H1 (cell line): ENCODE data around the gene LRRK1. TPM values are rescaled to one million over a fixed set of nuclear protein-coding genes. Genes with fewer than 3 reads are reported as not detected.

Experiments used
- CTCF ChIA-PET: fragments of 300-600 bp; sonication (Branson Sonifier 250); formaldehyde crosslinking; loops from one replicate; lab custom pipeline; 2021; ENCODE audit not compliant: partially characterized antibody; lab: Charles Lee
- POLR2A ChIA-PET: fragments of 300-600 bp; sonication (Branson Sonifier 250); formaldehyde crosslinking; loops from one replicate; lab custom pipeline; 2021; ENCODE audit warnings: inconsistent platforms; ENCODE audit not compliant: partially characterized antibody; lab: Charles Lee
- DNase-seq, 2 experiments: peaks; one replicate each; pipeline versions ENCODE4 v3.0.0 to v3.0.0-alpha.2; 2010 to 2022; ENCODE audit warnings: low spot score in 2 of 2, low read depth in 1 of 2, mixed read lengths in 1 of 2
- FAIRE-seq: peaks from 2 replicates; lab custom pipeline; 2011; peaks lifted over from hg19 to GRCh38; lab: Jason Lieb, UNC
- H2AFZ ChIP-seq: 2 replicates; pipeline ENCODE4 v1.8.1; 2012; ENCODE audit warnings: low read length, inconsistent platforms
- H2AK5ac ChIP-seq: 2 replicates; pipeline ENCODE4 v1.6.1; 2013; ENCODE audit warnings: low read depth, low read length
- H2BK120ac ChIP-seq: replicated peaks from 2 replicates; pipeline ENCODE3; 2013; ENCODE audit warnings: low read depth, low read length, inconsistent platforms
- H2BK12ac ChIP-seq: 2 replicates; pipeline ENCODE4 v1.6.1; 2013; ENCODE audit warnings: low read depth, low read length
- H2BK15ac ChIP-seq: 2 replicates; pipeline ENCODE4 v1.6.1; 2013; ENCODE audit warnings: low read length
- H2BK20ac ChIP-seq: 2 replicates; pipeline ENCODE4 v1.6.1; 2013; ENCODE audit warnings: low read length
- H2BK5ac ChIP-seq: 2 replicates; pipeline ENCODE4 v1.6.1; 2013; ENCODE audit warnings: low read depth, low read length
- H3K14ac ChIP-seq: 2 replicates; pipeline ENCODE4 v1.6.1; 2013; ENCODE audit warnings: inconsistent platforms; ENCODE audit not compliant: insufficient read length
- H3K18ac ChIP-seq: 2 replicates; pipeline ENCODE4 v1.6.1; 2013; ENCODE audit warnings: low read length; ENCODE audit errors: extremely low read depth
- H3K23ac ChIP-seq: 2 replicates; pipeline ENCODE4 v1.6.1; 2013; ENCODE audit warnings: inconsistent platforms; ENCODE audit not compliant: insufficient read length
- H3K23me2 ChIP-seq: 2 replicates; pipeline ENCODE4 v1.6.1; 2013; ENCODE audit warnings: low read depth, low read length
- H3K27ac ChIP-seq: 2 replicates; pipeline ENCODE4 v1.6.1; 2011; ENCODE audit warnings: low read depth, low read length, inconsistent platforms
- H3K27me3 ChIP-seq, 4 experiments: replicated peaks in 1 of 4; 1 replicate in 1 of 4; 2 replicates in 3 of 4; pipeline versions ENCODE4 v1.6.1 to v1.8.1; 2011 to 2013; ENCODE audit warnings: low read length in 3 of 4, mild to moderate bottlenecking in 3 of 4, inconsistent platforms in 2 of 4, mixed read lengths in 2 of 4, moderate library complexity in 1 of 4; ENCODE audit not compliant: control insufficient read depth in 3 of 4, insufficient read depth in 3 of 4; ENCODE audit errors: extremely low read depth in 1 of 4
- H3K36me3 ChIP-seq, 4 experiments: 2 replicates each; pipeline versions ENCODE4 v1.6.1 to v1.8.1; 2011 to 2013; ENCODE audit warnings: mild to moderate bottlenecking in 4 of 4, low read length in 3 of 4, moderate library complexity in 2 of 4, control low read depth in 1 of 4, inconsistent platforms in 1 of 4; ENCODE audit not compliant: insufficient read depth in 4 of 4, control insufficient read depth in 2 of 4
- H3K4ac ChIP-seq: replicated peaks from 2 replicates; pipeline ENCODE3; 2013; ENCODE audit warnings: low read length, low read depth, mixed read lengths, inconsistent platforms; ENCODE audit not compliant: insufficient read length
- H3K4me1 ChIP-seq, 4 experiments: replicated peaks in 1 of 4; 1 replicate in 1 of 4; 2 replicates in 3 of 4; pipeline versions ENCODE4 v1.6.1 to v1.8.1; 2011 to 2013; ENCODE audit warnings: low read length in 3 of 4, inconsistent platforms in 2 of 4, mixed read lengths in 1 of 4; ENCODE audit not compliant: insufficient read depth in 4 of 4, control insufficient read depth in 3 of 4
- H3K4me2 ChIP-seq, 2 experiments: 2 replicates each; pipeline versions ENCODE4 v1.6.1 to v1.8.1; 2011 to 2013; ENCODE audit warnings: low read depth in 2 of 2, low read length in 2 of 2, control low read depth in 1 of 2, inconsistent platforms in 1 of 2, mild to moderate bottlenecking in 1 of 2; ENCODE audit not compliant: insufficient read depth in 1 of 2
- H3K4me3 ChIP-seq, 4 experiments: fragments of 200-600, 300-600 bp in 1 of 4; sonication (generic), shearing (Covaris generic), sonication (Bioruptor Twin) in 1 of 4; 2 replicates each; pipeline versions ENCODE4 v1.5.1 to v1.8.1; 2011 to 2016; ENCODE audit warnings: low read length in 4 of 4, low read depth in 3 of 4, control low read depth in 2 of 4, inconsistent platforms in 2 of 4, mild to moderate bottlenecking in 2 of 4, mixed read lengths in 1 of 4, moderate library complexity in 1 of 4; ENCODE audit not compliant: insufficient read depth in 2 of 4; ENCODE audit errors: extremely low read depth in 1 of 4
- H3K56ac ChIP-seq: replicated peaks from 2 replicates; pipeline ENCODE3; 2013; ENCODE audit warnings: low read depth, mild to moderate bottlenecking, mixed read lengths, low read length, inconsistent platforms; ENCODE audit not compliant: insufficient read length
- H3K79me1 ChIP-seq: 2 replicates; pipeline ENCODE4 v1.6.1; 2013; ENCODE audit warnings: low read depth, low read length, control low read depth
- H3K79me2 ChIP-seq, 2 experiments: 2 replicates each; pipeline versions ENCODE4 v1.6.1 to v1.8.1; 2012 to 2013; ENCODE audit warnings: low read length in 2 of 2, mild to moderate bottlenecking in 2 of 2, inconsistent platforms in 1 of 2; ENCODE audit not compliant: insufficient read depth in 2 of 2, control insufficient read depth in 1 of 2
- H3K9ac ChIP-seq, 4 experiments: replicated peaks in 1 of 4; 1 replicate in 1 of 4; 2 replicates in 3 of 4; pipeline versions ENCODE4 v1.6.1 to v1.8.1; 2011 to 2013; ENCODE audit warnings: low read depth in 3 of 4, low read length in 3 of 4, control low read depth in 2 of 4, mild to moderate bottlenecking in 2 of 4, moderate library complexity in 2 of 4, inconsistent platforms in 1 of 4; ENCODE audit errors: extremely low read depth in 1 of 4
- H3K9me3 ChIP-seq, 2 experiments: 2 replicates each; pipeline versions ENCODE4 v1.6.1 to v1.8.1; 2012 to 2013; ENCODE audit warnings: mild to moderate bottlenecking in 2 of 2, moderate library complexity in 2 of 2, control low read depth in 1 of 2, inconsistent platforms in 1 of 2, low read depth in 1 of 2, low read length in 1 of 2, mixed read lengths in 1 of 2; ENCODE audit not compliant: insufficient read depth in 2 of 2
- H4K20me1 ChIP-seq, 2 experiments: replicated peaks in 1 of 2; 2 replicates each; pipeline versions ENCODE3 to v1.8.1; 2011 to 2013; ENCODE audit warnings: inconsistent platforms in 2 of 2, low read length in 2 of 2, mild to moderate bottlenecking in 1 of 2; ENCODE audit not compliant: insufficient read depth in 2 of 2, control insufficient read depth in 1 of 2
- H4K5ac ChIP-seq: 2 replicates; pipeline ENCODE4 v1.6.1; 2013; ENCODE audit warnings: low read length, low read depth, mixed read lengths, inconsistent platforms; ENCODE audit not compliant: insufficient read length
- H4K8ac ChIP-seq: 2 replicates; pipeline ENCODE4 v1.8.0; 2013; ENCODE audit warnings: mild to moderate bottlenecking, moderate library complexity, low read length, inconsistent platforms; ENCODE audit not compliant: insufficient read depth; ENCODE audit errors: extremely low read depth
- H4K91ac ChIP-seq: replicated peaks from 2 replicates; pipeline ENCODE3; 2013; ENCODE audit warnings: low read length, mixed read lengths, inconsistent platforms; ENCODE audit not compliant: insufficient read length
- ASH2L ChIP-seq: fragments of 200-600, 300-600 bp; sonication (generic); IDR thresholded peaks from one replicate; pipeline ENCODE4 v1.7.1; 2017; ENCODE audit warnings: low read length
- CBX5 ChIP-seq: fragments of 300-800, 300-1000 bp; sonication (generic); IDR thresholded peaks from 2 replicates; pipeline ENCODE4 v1.7.1; 2016; ENCODE audit warnings: antibody characterized with exemption, low read length, low read depth
- CHD2 ChIP-seq: IDR thresholded peaks from 2 replicates; pipeline ENCODE4 v1.6.1; 2012; ENCODE audit warnings: low read length, improper control_type of control experiment
- EGR1 ChIP-seq: IDR thresholded peaks from 2 replicates; pipeline ENCODE4 v1.6.1; 2011; ENCODE audit warnings: low read depth, low read length, borderline replicate concordance
- EZH2 ChIP-seq: fragments of 200-600 bp; sonication (generic); IDR thresholded peaks from 2 replicates; pipeline ENCODE4 v1.7.1; 2012; ENCODE audit warnings: low read depth, mild to moderate bottlenecking, moderate library complexity, low read length, inconsistent platforms; ENCODE audit not compliant: severe bottlenecking
- JUN ChIP-seq: IDR thresholded peaks from 2 replicates; pipeline ENCODE4 v1.6.1; 2011; ENCODE audit warnings: low read depth, mild to moderate bottlenecking, improper control_type of control experiment, low read length
- PHF8 ChIP-seq: fragments of 200-600 bp; sonication (generic); conservative IDR thresholded peaks from 2 replicates; pipeline ENCODE4 v1.7.1; 2012; ENCODE audit warnings: low read depth, mild to moderate bottlenecking, inconsistent platforms, low read length, moderate library complexity
- POLR2A ChIP-seq, 2 experiments: IDR thresholded peaks; 1 replicate in 1 of 2; 2 replicates in 1 of 2; pipeline ENCODE4 v1.6.1; 2011; ENCODE audit warnings: low read depth in 2 of 2, low read length in 2 of 2, mild to moderate bottlenecking in 2 of 2; ENCODE audit errors: control extremely low read depth in 1 of 2
- RFX5 ChIP-seq: IDR thresholded peaks from 2 replicates; pipeline ENCODE4 v1.6.1; 2011; ENCODE audit warnings: low read depth, low read length, improper control_type of control experiment, borderline replicate concordance
- SAP30 ChIP-seq: fragments of 300-600 bp; sonication (generic); IDR thresholded peaks from 2 replicates; pipeline ENCODE4 v1.7.1; 2012; ENCODE audit warnings: low read length, moderate library complexity, mild to moderate bottlenecking, inconsistent platforms; ENCODE audit not compliant: insufficient read depth, insufficient replicate concordance
- SIRT6 ChIP-seq: IDR thresholded peaks from one replicate; pipeline ENCODE4 v1.7.1; 2012; ENCODE audit warnings: low read length, inconsistent platforms
- SP4 ChIP-seq: IDR thresholded peaks from 2 replicates; pipeline ENCODE4 v1.6.1; 2012; ENCODE audit warnings: low read length, inconsistent platforms
- TBP ChIP-seq: IDR thresholded peaks from 2 replicates; pipeline ENCODE4 v1.6.1; 2011; ENCODE audit warnings: low read depth, low read length, improper control_type of control experiment
- WGBS, 2 experiments: shearing (Covaris generic) in 1 of 2; methylation state at CpG; one replicate each; pipeline versions ENCODE4 v1.1.6 to v1.1.7; 2013 to 2015; ENCODE audit warnings: low lambda C conversion rate in 2 of 2, mixed read lengths in 2 of 2, inconsistent platforms in 1 of 2, low coverage in 1 of 2, missing lambda C conversion rate in 1 of 2; ENCODE audit not compliant: insufficient replicate concordance in 2 of 2, insufficient coverage in 1 of 2, insufficient read length in 1 of 2; ENCODE audit errors: extremely low coverage in 1 of 2, missing lambda C conversion rate in 1 of 2; 5-methylcytosine and 5-hydroxymethylcytosine counted together
- polyA plus RNA-seq, 7 experiments: library from polyadenylated mRNA; depleted of rRNA in 3 of 7; stranded (reverse) in 5 of 7; unstranded in 2 of 7; fragments of >200 nt in 5 of 7; fragments of 200-250 nt in 2 of 7; gene quantifications; 1 replicate in 5 of 7; 2 replicates in 1 of 7; 4 replicates in 1 of 7; pipeline versions ENCODE4 v1.2.1 to v1.2.3, GENCODE V29; 2011 to 2013; ENCODE audit warnings: missing spikeins in 2 of 7, mixed read lengths in 2 of 7
- total RNA-seq: library from RNA; stranded (reverse); fragmentation: NEBNext Ultra II Directional; extraction: Animal tissue kit (Norgen Biotek cat#: 25700); gene quantifications from 2 replicates; pipeline ENCODE4 v1.2.1, GENCODE V29; 2021
- TF ChIP-seq, protein P1 (sequence below): IDR thresholded peaks from 2 replicates; pipeline ENCODE4 v1.6.1; 2012; ENCODE audit warnings: low read length, inconsistent platforms

LRRK1 gene
- total and polyA plus RNA-seq, 2 of the 8 experiments (the other 6 are each of a cell fraction or from before 2014, with no cell fraction given): 1.2 to 3.6 TPM

DNA sequence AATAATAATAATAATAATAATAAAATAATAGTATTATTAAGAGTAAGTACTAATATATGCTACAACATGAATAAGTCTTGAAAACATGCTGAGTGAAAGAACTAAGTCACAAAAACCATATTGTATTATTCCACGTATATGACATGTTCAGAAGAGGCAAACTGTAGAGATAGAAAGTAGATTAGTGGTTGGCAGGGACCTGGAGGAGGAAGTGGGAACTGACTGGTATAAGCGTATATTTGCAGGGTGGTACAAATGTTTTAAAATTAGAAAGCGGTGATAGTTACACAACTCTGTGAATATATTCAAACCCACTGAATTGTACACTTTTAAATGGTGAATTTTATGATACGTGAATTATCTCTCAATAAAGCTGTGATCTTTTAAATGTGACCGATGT is 32.8 kb downstream of the LRRK1 start:
- POLR2A ChIA-PET: no interaction called here
- Histone ChIP-seq H4K8ac (no peak overlapping the region), H3K4me1 (peaks cover 0 to 5% (median 2%) of the 10 kb centered on the region in 4 experiments; a peak in 3 of 7 replicates), H3K9ac (no peak overlapping the region), H3K23me2 (no peaks in the 10 kb centered on the region), H2BK120ac (no peak overlapping the region), H2AK5ac (no peak overlapping the region), H3K27me3 (no peaks in the 10 kb centered on the region), H2BK15ac (no peak overlapping the region), H4K5ac (no peak overlapping the region), H2AFZ (no peak overlapping the region), H3K4me3 (no peak overlapping the region), H3K14ac (no peak overlapping the region), H3K9me3 (no peaks in the 10 kb centered on the region), H3K36me3 (no peaks in the 10 kb centered on the region), H2BK20ac (no peak overlapping the region), H3K23ac (no peak overlapping the region), H2BK5ac (no peak overlapping the region), H3K4me2 (no peak overlapping the region), H4K91ac (no peak overlapping the region), H3K79me1 (no peaks in the 10 kb centered on the region), H3K18ac (no peak overlapping the region), H3K4ac (no peak overlapping the region), H4K20me1 (no peaks in the 10 kb centered on the region), H3K56ac (no peak overlapping the region), H3K79me2 (no peaks in the 10 kb centered on the region), H2BK12ac (no peak overlapping the region), H3K27ac (no peak overlapping the region)
- 85% methylated on average over 5 of the region's 5 CpGs; no CpG with 5 or more reads in 1 of the 2 experiments for WGBS, 2 experiments
- FAIRE-seq (no peak), DNase-seq (no peak)
- TF ChIP-seq EGR1 (no peak), EZH2 (no peak), TBP (no peak), CBX5 (no peak), SP4 (no peak), SIRT6 (no peak), SAP30 (no peak), POLR2A (IDR thresholded peaks at IDR 0.05; ENCODE audit: control extremely low read depth in 1 of 2, low read depth in 2 of 2, low read length in 2 of 2) (no peak), JUN (no peak), CHD2 (no peak), RFX5 (no peak), PHF8 (no peak), ASH2L (no peak)
- TF ChIP-seq, protein P1, sequence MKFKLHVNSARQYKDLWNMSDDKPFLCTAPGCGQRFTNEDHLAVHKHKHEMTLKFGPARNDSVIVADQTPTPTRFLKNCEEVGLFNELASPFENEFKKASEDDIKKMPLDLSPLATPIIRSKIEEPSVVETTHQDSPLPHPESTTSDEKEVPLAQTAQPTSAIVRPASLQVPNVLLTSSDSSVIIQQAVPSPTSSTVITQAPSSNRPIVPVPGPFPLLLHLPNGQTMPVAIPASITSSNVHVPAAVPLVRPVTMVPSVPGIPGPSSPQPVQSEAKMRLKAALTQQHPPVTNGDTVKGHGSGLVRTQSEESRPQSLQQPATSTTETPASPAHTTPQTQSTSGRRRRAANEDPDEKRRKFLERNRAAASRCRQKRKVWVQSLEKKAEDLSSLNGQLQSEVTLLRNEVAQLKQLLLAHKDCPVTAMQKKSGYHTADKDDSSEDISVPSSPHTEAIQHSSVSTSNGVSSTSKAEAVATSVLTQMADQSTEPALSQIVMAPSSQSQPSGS: no peak
- CTCF ChIA-PET: interaction anchor here (1.0 kb wide), 1 partner anchor 34 kb away, joined by 3 read pairs; no protein-coding TSS in a partner anchor
